ENCODE measurements around the gene CD68. TPM values are rescaled to one million over a fixed set of nuclear protein-coding genes. Genes with fewer than 3 reads are reported as not detected.
A peak's percentile ranks its signal among the peaks of the same experiment; 100 is the strongest.

CD68 gene
- total RNA-seq, 2 donors from 2014 or later: 12.3 to 17.3 TPM

DNA sequence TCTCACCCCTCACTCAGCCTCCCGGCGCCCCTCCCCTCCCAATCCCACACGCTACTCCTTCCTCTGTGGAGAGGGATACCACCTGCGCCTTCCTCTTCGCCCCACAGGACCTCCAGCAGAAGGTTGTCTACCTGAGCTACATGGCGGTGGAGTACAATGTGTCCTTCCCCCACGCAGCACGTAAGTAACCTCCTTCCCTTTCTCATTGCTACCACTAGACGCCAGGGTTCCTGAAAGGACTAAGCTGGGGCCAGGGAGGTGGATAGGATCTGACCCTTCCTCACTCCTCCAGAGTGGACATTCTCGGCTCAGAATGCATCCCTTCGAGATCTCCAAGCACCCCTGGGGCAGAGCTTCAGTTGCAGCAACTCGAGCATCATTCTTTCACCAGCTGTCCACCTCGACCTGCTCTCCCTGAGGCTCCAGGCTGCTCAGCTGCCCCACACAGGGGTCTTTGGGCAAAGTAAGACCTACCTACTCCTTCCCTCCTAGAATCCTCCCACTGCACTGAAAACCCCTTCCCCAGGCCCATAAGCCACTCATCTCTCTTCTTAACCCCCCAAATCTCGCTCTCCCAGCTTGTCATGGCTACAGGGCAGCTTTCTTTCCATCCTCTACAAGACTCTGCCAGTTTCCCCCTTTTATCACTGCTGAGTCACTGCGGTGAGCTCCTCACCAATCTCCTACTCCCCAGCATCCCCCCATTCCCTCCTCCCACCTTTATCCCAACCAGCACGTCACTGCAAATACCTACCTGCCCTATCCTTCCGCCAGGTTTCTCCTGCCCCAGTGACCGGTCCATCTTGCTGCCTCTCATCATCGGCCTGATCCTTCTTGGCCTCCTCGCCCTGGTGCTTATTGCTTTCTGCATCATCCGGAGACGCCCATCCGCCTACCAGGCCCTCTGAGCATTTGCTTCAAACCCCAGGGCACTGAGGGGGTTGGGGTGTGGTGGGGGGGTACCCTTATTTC lies 1.5 kb downstream of the CD68 start:
- H3K4me3 ChIP-seq: no peak overlapping the region
- H3K27me3 ChIP-seq (replicated peaks; ENCODE audit: insufficient read depth): no peaks in the 10 kb centered on the region
- WGBS: 78% methylated on average over 23 of the region's 23 CpGs
- H3K4me1 ChIP-seq (replicated peaks): peaks cover 14% of the 10 kb centered on the region
- H3K36me3 ChIP-seq: peaks cover 18 to 26% of the 10 kb centered on the region in 2 donors
- peak overlapping the region; percentile 94 to 96 for H3K27ac ChIP-seq
- intact Hi-C loops (cut with DNase I): no loop called here
- H3K9me3 ChIP-seq: no peaks in the 10 kb centered on the region
- TF ChIP-seq POLR2A (IDR thresholded peaks at IDR 0.05) (no peak), POLR2AphosphoS5 (IDR thresholded peaks at IDR 0.05) (no peak)
- TF ChIP-seq, protein P1, sequence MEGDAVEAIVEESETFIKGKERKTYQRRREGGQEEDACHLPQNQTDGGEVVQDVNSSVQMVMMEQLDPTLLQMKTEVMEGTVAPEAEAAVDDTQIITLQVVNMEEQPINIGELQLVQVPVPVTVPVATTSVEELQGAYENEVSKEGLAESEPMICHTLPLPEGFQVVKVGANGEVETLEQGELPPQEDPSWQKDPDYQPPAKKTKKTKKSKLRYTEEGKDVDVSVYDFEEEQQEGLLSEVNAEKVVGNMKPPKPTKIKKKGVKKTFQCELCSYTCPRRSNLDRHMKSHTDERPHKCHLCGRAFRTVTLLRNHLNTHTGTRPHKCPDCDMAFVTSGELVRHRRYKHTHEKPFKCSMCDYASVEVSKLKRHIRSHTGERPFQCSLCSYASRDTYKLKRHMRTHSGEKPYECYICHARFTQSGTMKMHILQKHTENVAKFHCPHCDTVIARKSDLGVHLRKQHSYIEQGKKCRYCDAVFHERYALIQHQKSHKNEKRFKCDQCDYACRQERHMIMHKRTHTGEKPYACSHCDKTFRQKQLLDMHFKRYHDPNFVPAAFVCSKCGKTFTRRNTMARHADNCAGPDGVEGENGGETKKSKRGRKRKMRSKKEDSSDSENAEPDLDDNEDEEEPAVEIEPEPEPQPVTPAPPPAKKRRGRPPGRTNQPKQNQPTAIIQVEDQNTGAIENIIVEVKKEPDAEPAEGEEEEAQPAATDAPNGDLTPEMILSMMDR (IDR thresholded peaks at IDR 0.05): no peak
- DNase-seq (ENCODE audit: low spot score): no peak

DNA sequence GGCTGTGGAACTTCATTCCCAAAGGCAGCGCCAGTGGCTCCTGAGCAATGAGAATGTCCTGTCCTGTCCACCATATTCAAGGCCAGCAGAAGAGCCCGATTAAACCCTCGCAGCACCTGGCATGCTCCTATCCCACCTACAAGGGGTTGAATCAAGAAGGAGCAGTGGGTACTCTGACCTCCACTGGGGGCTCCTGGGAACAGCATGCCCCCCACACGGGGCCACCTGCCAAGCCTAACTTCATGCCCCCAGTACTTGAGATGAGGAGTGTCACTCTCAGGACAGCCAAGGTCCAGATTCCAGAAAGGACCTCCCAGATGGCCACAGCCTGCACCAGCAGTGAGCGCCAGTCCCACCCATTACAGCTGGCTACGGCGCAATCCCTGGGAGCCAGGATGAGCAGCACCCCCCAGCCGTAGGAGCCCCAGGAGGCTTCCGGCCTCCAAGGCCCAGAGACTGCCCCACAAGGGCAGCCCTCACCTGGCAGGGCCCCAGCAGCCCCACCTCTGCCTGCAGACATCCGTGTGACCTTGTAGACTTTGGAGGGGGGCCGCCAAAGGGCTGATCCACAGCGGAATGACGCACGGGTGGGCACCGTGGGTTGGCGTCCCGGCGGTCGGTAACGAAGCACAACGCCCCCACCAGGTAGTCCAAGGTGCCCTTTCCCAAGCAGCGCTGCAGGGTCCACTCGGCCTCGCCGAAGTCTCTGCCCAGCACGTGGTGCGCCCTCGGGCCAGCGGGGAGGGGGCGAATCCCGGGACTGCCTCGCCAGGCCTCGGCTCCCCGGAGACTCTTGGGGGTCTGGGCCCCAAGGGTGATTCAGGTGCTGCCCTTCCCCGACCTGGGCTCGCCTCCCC lies 3.2 kb downstream of the CD68 start:
- WGBS: 86% methylated on average over 29 of the region's 36 CpGs
- no peaks in the 10 kb centered on the region for H3K9me3 ChIP-seq
- intact Hi-C loops (cut with DNase I): no loop called here
- DNase-seq (ENCODE audit: low spot score): no peak
- H3K27ac ChIP-seq: peak overlapping the region; percentile 94 to 96
- H3K36me3 ChIP-seq: peaks cover 6 to 8% of the 10 kb centered on the region in 2 donors
- H3K4me3 ChIP-seq: peak overlapping the region; percentile 38 to 60
- TF ChIP-seq POLR2AphosphoS5 (IDR thresholded peaks at IDR 0.05) (no peak), POLR2A (IDR thresholded peaks at IDR 0.05) (no peak)
- TF ChIP-seq, protein P1 (IDR thresholded peaks at IDR 0.05): no peak
- peaks cover 14% of the 10 kb centered on the region for H3K4me1 ChIP-seq (replicated peaks)
- no peaks in the 10 kb centered on the region for H3K27me3 ChIP-seq (replicated peaks; ENCODE audit: insufficient read depth)

DNA sequence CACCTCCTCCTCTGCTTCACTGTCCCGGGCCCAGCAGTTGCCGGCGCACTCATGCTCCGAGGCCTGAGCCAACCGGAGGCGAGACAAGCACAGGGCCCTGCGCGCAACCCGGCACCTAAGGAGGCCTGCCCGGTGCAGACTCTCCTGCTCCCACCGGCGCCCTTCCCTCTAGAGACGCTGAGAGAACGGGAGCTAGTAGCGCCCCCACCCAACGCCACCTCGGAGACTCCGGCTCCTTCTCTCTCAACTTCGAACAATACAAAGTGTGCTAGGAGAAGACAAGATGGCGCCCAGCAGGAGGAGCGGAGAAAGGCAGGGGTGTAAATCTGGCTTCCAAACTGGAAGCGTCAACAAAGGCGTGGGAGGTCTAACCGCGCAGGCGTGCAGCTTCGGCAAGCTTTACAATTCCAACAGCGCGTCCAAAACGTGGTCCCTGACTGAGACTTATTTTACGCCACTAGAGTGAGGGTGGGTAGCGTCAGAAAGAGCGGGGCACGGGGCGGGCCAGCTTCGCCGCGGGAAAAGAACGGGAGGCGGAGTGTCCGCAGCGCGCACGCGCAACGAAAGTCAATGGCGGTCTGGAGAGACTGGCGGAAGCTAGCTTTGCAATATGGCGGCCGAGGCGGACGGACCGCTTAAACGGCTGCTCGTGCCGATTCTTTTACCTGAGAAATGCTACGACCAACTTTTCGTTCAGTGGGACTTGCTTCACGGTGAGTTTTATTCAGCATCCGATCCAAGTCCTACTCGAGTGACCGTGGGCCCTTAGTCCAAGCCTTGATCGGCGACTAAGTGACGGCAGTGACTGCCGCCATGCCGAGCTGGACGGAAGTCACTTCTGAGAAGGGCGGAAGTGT lies 4.0 kb downstream of the CD68 start, which contains the start of gene MPDU1:
TSS of gene MPDU1 (plus strand) at position 600 of the 857 bp plus-strand sequence. CDS start at position 611, 11 bp downstream.
- Histone ChIP-seq H3K4me1 (replicated peaks) (peaks cover 18% of the 10 kb centered on the region), H3K27me3 (replicated peaks; ENCODE audit: insufficient read depth) (no peaks in the 10 kb centered on the region), H3K36me3 (no peaks in the 10 kb centered on the region), H3K27ac (peak within 1 kb of the TSS; percentile 94 to 96), H3K9me3 (no peaks in the 10 kb centered on the region), H3K4me3 (peak within 1 kb of the TSS; percentile 38 to 60)
- intact Hi-C loops (cut with DNase I): no loop called here
- WGBS: 14% methylated on average over 69 of the region's 69 CpGs
- peak; percentile 96 for DNase-seq (ENCODE audit: low spot score)
- TF ChIP-seq, protein P1 (IDR thresholded peaks at IDR 0.05): peak in 2 of 4 experiments; percentile 9 to 34
- TF ChIP-seq POLR2AphosphoS5 (IDR thresholded peaks at IDR 0.05) (peak; percentile 97), POLR2A (IDR thresholded peaks at IDR 0.05) (no peak)

DNA sequence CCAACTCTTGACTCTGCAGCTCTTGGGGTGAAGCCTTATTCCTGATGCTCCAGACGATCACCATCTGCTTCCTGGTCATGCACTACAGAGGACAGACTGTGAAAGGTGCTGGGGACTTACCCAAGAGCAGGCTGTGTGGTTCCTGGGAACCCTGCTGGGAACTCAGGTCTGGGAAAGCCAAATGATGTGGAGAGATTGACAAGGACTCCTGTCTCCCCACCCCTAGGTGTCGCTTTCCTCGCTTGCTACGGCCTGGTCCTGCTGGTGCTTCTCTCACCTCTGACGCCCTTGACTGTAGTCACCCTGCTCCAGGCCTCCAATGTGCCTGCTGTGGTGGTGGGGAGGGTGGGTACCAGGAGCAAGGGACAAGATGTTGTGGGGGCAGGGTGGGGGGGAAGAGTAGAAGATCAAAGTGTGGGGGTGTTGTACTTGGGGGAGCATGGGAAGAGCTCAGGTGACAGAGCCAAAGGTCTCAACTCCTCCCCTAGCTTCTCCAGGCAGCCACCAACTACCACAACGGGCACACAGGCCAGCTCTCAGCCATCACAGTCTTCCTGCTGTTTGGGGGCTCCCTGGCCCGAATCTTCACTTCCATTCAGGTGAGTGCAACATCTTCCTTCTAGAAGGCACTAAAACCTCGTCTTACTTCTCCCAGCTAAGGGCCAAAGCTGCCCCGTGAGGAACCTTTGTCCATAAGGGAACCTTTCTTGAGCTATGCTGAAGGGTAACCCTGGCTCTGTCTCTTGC lies 7.4 kb downstream of the CD68 start:
- no peak for DNase-seq (ENCODE audit: low spot score)
- Histone ChIP-seq H3K27ac (no peak overlapping the region), H3K4me1 (replicated peaks) (peaks cover 21% of the 10 kb centered on the region), H3K36me3 (no peaks in the 10 kb centered on the region), H3K9me3 (no peaks in the 10 kb centered on the region), H3K27me3 (replicated peaks; ENCODE audit: insufficient read depth) (no peaks in the 10 kb centered on the region), H3K4me3 (no peak overlapping the region)
- TF ChIP-seq, protein P1 (IDR thresholded peaks at IDR 0.05): peak in 2 of 4 experiments; percentile 4 to 10
- TF ChIP-seq POLR2AphosphoS5 (IDR thresholded peaks at IDR 0.05) (no peak), POLR2A (IDR thresholded peaks at IDR 0.05) (no peak)
- intact Hi-C loops (cut with DNase I): no loop called here
- WGBS: 63% methylated on average over 9 of the region's 9 CpGs

Measured in prostate gland (tissue), 2 donors.